GM06990 (cell line): ENCODE data around the gene VTI1A.

ENCODE experiments used
- DNase-seq: peaks from one replicate; pipeline ENCODE4 v3.0.0-alpha.2; 2011; ENCODE audit not compliant: insufficient read length; ENCODE audit errors: extremely low read depth
- H3K27me3 ChIP-seq: replicated peaks from 2 replicates; pipeline ENCODE4 v1.6.0; 2011; ENCODE audit warnings: low read length; ENCODE audit not compliant: control insufficient read depth, insufficient read depth
- H3K36me3 ChIP-seq: 2 replicates; pipeline ENCODE4 v1.5.1; 2011; ENCODE audit warnings: low read length; ENCODE audit not compliant: control insufficient read depth, insufficient read depth
- H3K4me3 ChIP-seq: replicated peaks from 2 replicates; pipeline ENCODE4 v1.5.1; 2011; ENCODE audit warnings: low read depth, mild to moderate bottlenecking, control low read depth, low read length
- TF ChIP-seq, protein P1 (sequence below): IDR thresholded peaks from 2 replicates; pipeline ENCODE4 v1.5.1; 2011; ENCODE audit warnings: low read length, control low read depth, mild to moderate bottlenecking, inconsistent platforms; ENCODE audit not compliant: insufficient read depth, poor library complexity, severe bottlenecking

The VTI1A gene

GRCh38 chr10:112751651-112752050 is 304.6 kb downstream of the VTI1A start:
- no peak for DNase-seq
- H3K27me3 ChIP-seq, result no peaks in the 10 kb centered on the region
- no peaks in the 10 kb centered on the region for H3K36me3 ChIP-seq
- TF ChIP-seq, protein P1, sequence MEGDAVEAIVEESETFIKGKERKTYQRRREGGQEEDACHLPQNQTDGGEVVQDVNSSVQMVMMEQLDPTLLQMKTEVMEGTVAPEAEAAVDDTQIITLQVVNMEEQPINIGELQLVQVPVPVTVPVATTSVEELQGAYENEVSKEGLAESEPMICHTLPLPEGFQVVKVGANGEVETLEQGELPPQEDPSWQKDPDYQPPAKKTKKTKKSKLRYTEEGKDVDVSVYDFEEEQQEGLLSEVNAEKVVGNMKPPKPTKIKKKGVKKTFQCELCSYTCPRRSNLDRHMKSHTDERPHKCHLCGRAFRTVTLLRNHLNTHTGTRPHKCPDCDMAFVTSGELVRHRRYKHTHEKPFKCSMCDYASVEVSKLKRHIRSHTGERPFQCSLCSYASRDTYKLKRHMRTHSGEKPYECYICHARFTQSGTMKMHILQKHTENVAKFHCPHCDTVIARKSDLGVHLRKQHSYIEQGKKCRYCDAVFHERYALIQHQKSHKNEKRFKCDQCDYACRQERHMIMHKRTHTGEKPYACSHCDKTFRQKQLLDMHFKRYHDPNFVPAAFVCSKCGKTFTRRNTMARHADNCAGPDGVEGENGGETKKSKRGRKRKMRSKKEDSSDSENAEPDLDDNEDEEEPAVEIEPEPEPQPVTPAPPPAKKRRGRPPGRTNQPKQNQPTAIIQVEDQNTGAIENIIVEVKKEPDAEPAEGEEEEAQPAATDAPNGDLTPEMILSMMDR, result no peak
- no peak overlapping the region for H3K4me3 ChIP-seq

DNA sequence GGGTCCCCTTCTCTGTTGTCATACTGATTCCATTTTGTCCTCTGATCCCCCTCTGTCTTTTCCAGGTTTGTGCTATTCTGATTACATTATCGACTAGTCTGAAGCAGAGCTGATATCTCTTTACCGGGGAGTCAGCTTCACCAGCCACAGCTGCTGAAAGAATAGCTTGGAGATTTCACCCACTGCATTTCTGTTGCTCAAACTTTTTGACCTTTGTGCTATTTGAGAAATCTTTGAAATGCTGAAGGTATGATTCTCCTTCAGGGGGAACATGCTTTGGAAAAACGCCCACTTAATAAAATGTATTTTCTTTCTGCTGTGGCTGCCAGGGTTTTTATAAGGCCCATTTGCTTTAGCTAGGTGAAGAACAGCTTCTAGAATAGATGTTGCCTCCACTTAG is 305.3 kb downstream of the VTI1A start:
- TF ChIP-seq, protein P1, result no peak
- Histone ChIP-seq H3K27me3 (no peaks in the 10 kb centered on the region), H3K4me3 (no peak overlapping the region), H3K36me3 (no peaks in the 10 kb centered on the region)
- DNase-seq, result no peak

DNA sequence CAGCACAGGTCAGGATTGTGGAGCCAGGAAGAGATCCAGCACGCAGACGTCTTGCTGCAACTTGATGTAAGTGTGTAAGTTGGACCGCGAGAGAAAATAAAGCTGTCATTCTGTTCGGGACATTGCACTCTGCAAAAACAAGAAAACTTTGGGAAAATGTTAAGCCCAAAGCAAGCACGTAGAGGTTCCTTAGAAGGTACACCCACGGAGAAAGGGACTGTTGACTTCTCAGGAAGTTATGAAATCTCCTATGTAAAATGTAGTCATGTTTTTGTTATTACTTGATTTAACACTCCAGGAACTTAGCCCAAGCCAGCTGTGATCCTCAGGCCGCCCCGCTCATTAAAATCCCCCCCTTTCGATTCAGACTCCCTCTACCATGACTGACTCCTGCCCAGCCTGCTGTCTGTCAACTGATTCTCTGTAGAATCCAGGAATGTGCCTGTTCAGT is 307.0 kb downstream of the VTI1A start:
- no peaks in the 10 kb centered on the region for H3K27me3 ChIP-seq
- no peak for DNase-seq
- TF ChIP-seq, protein P1, result no peak
- no peaks in the 10 kb centered on the region for H3K36me3 ChIP-seq
- no peak overlapping the region for H3K4me3 ChIP-seq

GRCh38 chr10:112755446-112756234 is 308.6 kb downstream of the VTI1A start:
- TF ChIP-seq, protein P1, result no peak
- H3K36me3 ChIP-seq, result no peaks in the 10 kb centered on the region
- H3K27me3 ChIP-seq, result no peaks in the 10 kb centered on the region
- no peak overlapping the region for H3K4me3 ChIP-seq
- no peak for DNase-seq

- TF ChIP-seq, protein P1, result no peak
- Histone ChIP-seq H3K4me3 (no peak overlapping the region), H3K27me3 (no peaks in the 10 kb centered on the region), H3K36me3 (no peaks in the 10 kb centered on the region)
- DNase-seq, result no peak
Observed at GRCh38 chr10:112756235-112756527, 309.2 kb downstream of the VTI1A start.

DNA sequence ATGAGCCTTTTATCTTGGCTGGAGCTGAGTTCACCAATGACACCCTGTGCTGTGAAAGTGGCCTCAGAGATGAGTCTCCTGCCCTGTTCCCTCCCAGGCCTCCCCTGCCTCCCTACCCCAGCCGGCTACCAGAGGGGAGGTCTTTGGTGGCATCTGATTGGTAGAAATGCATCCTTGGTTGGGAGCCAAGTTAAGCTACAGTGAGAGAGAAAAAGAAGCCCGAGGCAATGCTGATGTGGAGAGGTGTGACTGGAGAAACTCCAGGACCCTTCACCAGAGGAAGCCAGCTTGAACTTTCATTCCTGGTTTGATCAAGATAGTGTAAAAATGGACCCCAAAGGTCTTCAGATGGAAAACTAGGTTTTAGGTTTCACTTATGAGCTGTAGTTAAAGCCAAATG is 311.9 kb downstream of the VTI1A start:
- TF ChIP-seq, protein P1, result no peak
- H3K27me3 ChIP-seq, result no peaks in the 10 kb centered on the region
- H3K36me3 ChIP-seq, result no peaks in the 10 kb centered on the region
- H3K4me3 ChIP-seq, result no peak overlapping the region
- no peak for DNase-seq
